ENCODE data around the gene MRGPRD. TPM values are rescaled to one million over a fixed set of nuclear protein-coding genes. Genes with fewer than 3 reads are reported as not detected.
"Not testable (repeated sequence)": the region's sequence is repeated elsewhere in the genome, so short reads cannot be mapped to it uniquely, and the experiment has no call there.

The MRGPRD gene
- total RNA-seq, 2 experiments from 2014 or later: not detected

DNA sequence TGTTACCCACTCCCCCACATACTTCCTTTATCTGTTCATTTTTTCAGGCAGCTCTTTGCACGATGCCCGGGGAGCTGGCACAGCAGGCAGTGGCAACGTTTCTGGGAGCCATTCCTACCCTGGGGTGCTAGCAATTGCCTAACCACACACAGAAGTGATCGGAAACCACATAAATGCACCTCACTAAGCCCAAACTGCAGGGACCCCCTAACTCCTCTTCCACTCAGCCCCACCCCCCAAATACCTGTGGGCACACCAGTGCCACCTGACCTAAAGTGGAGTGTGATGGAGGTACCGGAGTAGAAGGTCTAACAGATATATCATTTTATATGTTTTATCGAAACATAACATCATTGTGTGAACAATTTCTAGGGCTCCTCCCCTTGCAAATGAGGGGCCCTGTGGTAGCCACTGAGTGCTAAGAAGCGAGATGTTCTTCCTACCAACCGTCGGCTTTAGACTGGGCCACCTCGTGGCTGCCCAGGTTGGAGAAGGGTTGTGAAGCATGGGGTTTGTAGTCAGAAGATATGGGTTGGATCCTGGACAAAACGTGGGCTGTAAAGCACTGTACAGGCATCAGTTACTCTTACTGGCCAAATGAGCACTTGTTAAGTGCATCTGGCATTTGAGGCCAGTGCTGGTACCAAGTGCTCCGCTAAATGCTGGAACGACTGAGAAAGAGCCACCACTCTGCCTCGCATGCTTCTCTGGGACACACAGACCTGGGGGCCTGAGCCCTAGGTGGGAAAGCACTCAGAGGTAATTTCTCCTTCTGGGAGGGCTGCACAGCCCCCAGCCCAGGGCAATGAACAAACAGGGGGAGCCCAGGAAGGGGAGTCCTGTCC lies 2.8 kb downstream of the MRGPRD start:
- no peak for DNase-seq
- POLR2A ChIA-PET: no interaction called here
- H3K27ac Mint-ChIP-seq: no peak overlapping the region
- no peak overlapping the region for H3K4me3 Mint-ChIP-seq
- no peaks in the 10 kb centered on the region for H3K36me3 Mint-ChIP-seq (ENCODE audit: low read depth)
- peaks cover 2% of the 10 kb centered on the region for H3K4me1 Mint-ChIP-seq
- peaks cover 4% of the 10 kb centered on the region for H3K27me3 Mint-ChIP-seq
- CTCF ChIA-PET: no interaction called here
- H3K9me3 Mint-ChIP-seq: no peaks in the 10 kb centered on the region

DNA sequence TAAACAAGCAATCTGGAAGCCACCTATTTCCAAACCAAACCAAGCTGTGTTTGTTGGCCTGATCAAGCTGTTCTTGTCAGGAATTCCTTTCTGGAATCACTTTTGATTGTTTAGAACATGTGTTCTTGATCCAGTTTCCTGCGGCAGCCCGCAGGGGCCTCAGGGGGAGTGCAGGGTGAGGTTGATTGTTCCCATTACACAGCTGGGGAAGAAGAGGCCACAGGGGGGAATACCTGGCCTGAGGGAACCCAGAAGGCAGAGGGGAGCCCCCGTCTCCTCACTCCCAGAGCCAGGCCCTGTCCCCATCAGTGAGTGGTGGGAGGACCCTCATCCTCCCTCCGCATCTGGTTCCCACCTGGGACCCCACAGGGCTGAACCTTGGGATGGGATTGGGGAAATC lies 4.2 kb downstream of the MRGPRD start:
- Mint-ChIP-seq H3K9me3 (no peaks in the 10 kb centered on the region), H3K27me3 (peaks cover 5% of the 10 kb centered on the region), H3K4me1 (peaks cover 2% of the 10 kb centered on the region), H3K4me3 (no peak overlapping the region), H3K36me3 (ENCODE audit: low read depth) (no peaks in the 10 kb centered on the region), H3K27ac (no peak overlapping the region)
- CTCF ChIA-PET: no interaction called here
- POLR2A ChIA-PET: no interaction called here
- DNase-seq: no peak

- POLR2A ChIA-PET: no interaction called here
- DNase-seq: no peak
Measured at GRCh38 chr11:68976095-68976494, 4.7 kb downstream of the MRGPRD start.

GRCh38 chr11:68974421-68975194 lies 6.2 kb downstream of the MRGPRD start:
- H3K36me3 Mint-ChIP-seq (ENCODE audit: low read depth): no peaks in the 10 kb centered on the region
- ChIA-PET CTCF (no interaction called here), POLR2A (no interaction called here)
- H3K27ac Mint-ChIP-seq: no peak overlapping the region
- H3K27me3 Mint-ChIP-seq: peaks cover 5% of the 10 kb centered on the region
- H3K9me3 Mint-ChIP-seq: no peaks in the 10 kb centered on the region
- H3K4me1 Mint-ChIP-seq: peaks cover 2% of the 10 kb centered on the region
- no peak overlapping the region for H3K4me3 Mint-ChIP-seq
- peak; percentile 25 for DNase-seq

More at GRCh38 chr11:68976095-68976494, 4.7 kb downstream of the MRGPRD start:
- Mint-ChIP-seq H3K9me3 (no peaks in the 10 kb centered on the region), H3K27ac (no peak overlapping the region), H3K4me1 (peaks cover 2% of the 10 kb centered on the region), H3K4me3 (no peak overlapping the region), H3K36me3 (ENCODE audit: low read depth) (no peaks in the 10 kb centered on the region), H3K27me3 (peaks cover 5% of the 10 kb centered on the region)
- CTCF ChIA-PET: no interaction called here

GRCh38 chr11:68973706-68974105 lies 7.1 kb downstream of the MRGPRD start:
- DNase-seq; H3K4me3 Mint-ChIP-seq; POLR2A ChIA-PET; H3K36me3 Mint-ChIP-seq (ENCODE audit: low read depth); H3K4me1 Mint-ChIP-seq; H3K27ac Mint-ChIP-seq; H3K9me3 Mint-ChIP-seq; H3K27me3 Mint-ChIP-seq: not testable (repeated sequence)
- CTCF ChIA-PET: interaction anchor here (1.5 kb wide), 1 partner anchor 390 kb away, joined by 3 read pairs; no protein-coding TSS in a partner anchor

GRCh38 chr11:68973219-68973618 lies 7.6 kb downstream of the MRGPRD start:
- ChIA-PET POLR2A (no interaction called here), CTCF (interaction anchor here (1.5 kb wide), 1 partner anchor 390 kb away, joined by 3 read pairs; no protein-coding TSS in a partner anchor)
- no peak for DNase-seq
- H3K9me3 Mint-ChIP-seq: no peaks in the 10 kb centered on the region
- H3K27me3 Mint-ChIP-seq: peaks cover 7% of the 10 kb centered on the region
- H3K4me3 Mint-ChIP-seq: no peak overlapping the region
- H3K4me1 Mint-ChIP-seq: peaks cover 2% of the 10 kb centered on the region
- no peaks in the 10 kb centered on the region for H3K36me3 Mint-ChIP-seq (ENCODE audit: low read depth)
- no peak overlapping the region for H3K27ac Mint-ChIP-seq

DNA sequence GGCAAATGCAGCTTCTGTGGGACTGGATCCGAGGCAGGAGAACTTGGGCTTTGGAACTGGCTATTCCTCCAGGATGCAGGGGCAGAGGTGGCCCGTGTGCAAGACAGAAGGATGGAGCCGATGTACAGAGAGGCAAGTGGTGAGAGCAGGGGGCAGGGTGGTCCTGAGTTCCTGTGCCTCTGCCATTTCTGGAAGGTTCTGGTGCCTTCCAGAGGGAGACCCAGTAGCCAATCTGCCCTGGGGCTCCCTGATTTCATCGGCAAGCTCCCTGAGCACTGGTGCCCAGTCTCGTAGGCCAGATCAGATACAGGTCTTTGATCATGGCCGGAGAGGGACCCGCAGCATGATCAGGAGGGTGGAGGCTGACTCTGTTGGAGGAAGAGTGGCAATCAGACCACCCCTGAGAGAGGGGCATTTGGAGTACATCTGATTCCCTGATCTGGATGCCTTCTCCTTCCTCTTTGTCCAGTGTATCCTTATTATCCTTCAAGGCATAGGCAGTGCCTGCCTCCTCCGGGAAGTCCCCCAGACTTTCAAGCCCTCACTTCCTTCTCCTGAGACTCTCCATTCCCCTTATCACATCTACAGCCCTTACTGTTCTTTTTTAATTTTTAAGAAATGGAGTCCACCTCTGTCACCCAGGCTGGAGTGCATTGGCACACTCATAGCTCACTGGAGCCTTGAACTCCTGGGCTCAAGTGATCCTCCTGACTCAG lies 9.7 kb downstream of the MRGPRD start:
- no peak for DNase-seq
- H3K27ac Mint-ChIP-seq: no peak overlapping the region

DNA sequence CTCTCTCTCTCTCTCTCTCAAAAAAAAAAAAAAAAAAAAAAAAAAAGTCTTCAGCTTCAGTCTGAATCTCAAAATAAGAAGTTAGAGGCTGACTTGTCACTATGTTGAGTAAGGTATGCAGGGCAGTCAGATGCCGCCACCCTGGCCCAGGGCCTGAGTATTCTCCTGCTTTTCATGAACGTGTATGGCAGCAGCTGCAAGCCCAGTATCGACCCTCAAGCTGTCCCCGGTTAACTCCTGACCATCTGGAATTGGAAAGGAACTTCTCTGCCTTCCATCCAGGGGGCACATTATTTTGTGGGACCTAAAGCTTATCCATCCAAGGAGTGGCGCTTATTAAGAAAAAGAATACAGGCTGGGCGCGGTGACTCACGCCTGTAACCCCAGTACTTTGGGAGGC lies 11.4 kb downstream of the MRGPRD start:
- Mint-ChIP-seq H3K27ac (no peak overlapping the region), H3K9me3 (no peaks in the 10 kb centered on the region), H3K27me3 (peaks cover 8% of the 10 kb centered on the region), H3K36me3 (ENCODE audit: low read depth) (peaks cover 8% of the 10 kb centered on the region), H3K4me1 (peaks cover 19% of the 10 kb centered on the region), H3K4me3 (no peak overlapping the region)
- ChIA-PET POLR2A (interaction anchor here (0.6 kb wide), 1 partner anchor 22 kb away, joined by 3 read pairs; no protein-coding TSS in a partner anchor), CTCF (no interaction called here)
- DNase-seq: no peak

More for the DNA sequence above, 9.7 kb downstream of the MRGPRD start:
- H3K27me3 Mint-ChIP-seq: peaks cover 8% of the 10 kb centered on the region
- H3K4me3 Mint-ChIP-seq: no peak overlapping the region
- H3K9me3 Mint-ChIP-seq: no peaks in the 10 kb centered on the region
- ChIA-PET POLR2A (no interaction called here), CTCF (no interaction called here)
- peaks cover 14% of the 10 kb centered on the region for H3K4me1 Mint-ChIP-seq
- peaks cover 2% of the 10 kb centered on the region for H3K36me3 Mint-ChIP-seq (ENCODE audit: low read depth)

DNA sequence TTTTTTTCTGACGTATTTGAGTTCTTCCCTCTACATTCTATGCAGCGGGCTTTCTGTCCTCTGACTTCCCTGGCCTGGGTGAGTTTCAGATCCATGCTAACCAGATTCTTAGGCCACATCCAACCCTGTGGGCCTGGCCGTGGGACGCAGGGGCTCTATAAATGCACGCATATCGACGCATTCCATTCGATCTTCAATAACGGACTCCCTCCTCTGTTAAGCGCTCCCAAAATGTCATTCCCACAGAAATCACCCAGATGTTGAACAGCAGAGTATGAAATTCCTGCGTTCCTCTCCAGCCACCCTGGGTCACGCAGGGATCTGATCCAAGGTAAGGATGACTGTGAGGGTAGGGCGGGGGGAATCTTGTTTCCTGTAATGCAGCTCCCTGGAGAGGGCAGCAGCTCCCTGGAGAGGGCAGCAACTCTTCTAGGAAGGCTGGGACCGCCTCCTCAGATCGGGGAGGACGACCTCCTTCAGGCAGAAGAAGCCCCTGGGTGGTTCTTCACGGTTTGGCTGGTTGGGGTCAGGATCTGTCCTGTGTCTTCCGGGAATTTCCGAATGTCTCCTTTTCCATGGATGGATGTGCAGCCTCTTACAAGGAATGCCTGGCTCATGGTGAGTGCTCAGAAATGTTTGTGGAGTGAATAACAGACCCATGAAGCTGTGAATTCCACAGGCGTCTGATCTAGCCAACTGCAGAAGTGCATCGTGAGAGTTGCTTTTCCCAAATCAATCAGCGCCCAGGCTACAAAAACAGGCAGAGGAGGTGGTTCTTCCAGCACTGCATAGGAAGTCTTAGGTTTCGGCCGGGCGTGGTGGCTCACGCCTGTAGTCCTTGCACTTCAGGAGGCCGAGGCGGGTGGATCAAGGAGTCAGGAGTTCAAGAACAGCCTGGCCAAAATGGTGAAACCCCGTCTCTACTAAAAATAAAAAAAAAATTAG lies 12.2 kb downstream of the MRGPRD start:
- no peak overlapping the region for H3K4me3 Mint-ChIP-seq

DNA sequence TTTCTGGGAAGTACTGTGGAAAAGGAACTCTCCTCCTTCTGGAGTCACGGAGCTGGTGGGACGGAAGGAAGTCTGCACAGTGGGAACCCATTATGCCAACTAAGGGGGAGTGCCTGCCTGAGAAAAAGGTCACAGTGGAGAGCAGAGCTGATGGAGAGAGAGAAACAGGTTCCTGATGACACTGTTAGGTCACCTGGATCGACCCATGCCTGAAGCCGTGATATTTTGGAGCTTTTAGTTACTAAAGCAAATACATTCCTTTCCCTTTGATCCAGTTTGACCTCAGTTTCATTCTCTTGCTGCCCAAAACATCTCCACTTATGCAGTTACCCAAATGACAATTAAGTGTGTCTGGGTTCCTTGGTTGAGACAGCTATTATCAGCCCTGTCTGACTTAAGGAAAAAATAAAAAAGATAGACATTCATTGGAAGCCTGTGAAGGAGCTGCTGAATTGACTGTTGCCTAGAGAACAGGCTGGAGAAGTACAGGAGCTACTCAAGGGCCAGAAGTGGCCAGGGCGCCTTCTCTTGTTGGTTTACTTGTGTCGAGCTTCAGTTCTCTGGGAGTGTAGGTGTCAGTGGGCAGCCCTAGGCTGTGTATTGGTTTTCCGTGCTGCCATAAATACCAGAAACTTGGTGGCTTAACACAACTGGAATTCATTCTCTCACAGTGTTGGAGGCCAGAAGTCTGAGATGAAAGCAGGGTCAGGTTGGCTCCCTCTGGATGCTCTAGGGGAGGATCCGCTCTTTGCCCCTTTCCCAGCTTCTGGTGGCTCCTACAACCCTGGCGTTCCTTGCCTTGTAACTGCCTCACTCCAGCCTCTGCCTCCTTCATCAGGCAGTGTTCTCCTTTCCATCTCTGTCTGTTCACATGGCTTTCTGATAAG lies 13.6 kb downstream of the MRGPRD start:
- Mint-ChIP-seq H3K4me3 (no peak overlapping the region), H3K9me3 (no peaks in the 10 kb centered on the region), H3K27me3 (peaks cover 3% of the 10 kb centered on the region), H3K27ac (no peak overlapping the region), H3K4me1 (peaks cover 32% of the 10 kb centered on the region), H3K36me3 (ENCODE audit: low read depth) (peaks cover 15% of the 10 kb centered on the region)
- CTCF ChIA-PET: interaction anchor here (0.9 to 1.1 kb wide), 2 partner anchors 10 to 22 kb away, joined by 4 read pairs; no protein-coding TSS in a partner anchor
- DNase-seq: no peak
- POLR2A ChIA-PET: interaction anchor here (1.9 kb wide), 1 partner anchor 18 kb away, joined by 5 read pairs; no protein-coding TSS in a partner anchor

More for the DNA sequence above, 12.2 kb downstream of the MRGPRD start:
- POLR2A ChIA-PET: interaction anchor here (0.6 kb wide), 1 partner anchor 21 kb away, joined by 3 read pairs; no protein-coding TSS in a partner anchor
- Mint-ChIP-seq H3K4me1 (peaks cover 23% of the 10 kb centered on the region), H3K27me3 (peaks cover 8% of the 10 kb centered on the region), H3K27ac (no peak overlapping the region), H3K36me3 (ENCODE audit: low read depth) (peaks cover 12% of the 10 kb centered on the region), H3K9me3 (no peaks in the 10 kb centered on the region)
- CTCF ChIA-PET: no interaction called here
- DNase-seq: no peak
